Ishikawa (cell line): ENCODE data around the gene SLC29A1.

Source experiments
- CEBPB ChIP-seq: IDR thresholded peaks from 2 replicates; pipeline ENCODE4 v1.6.1; 2012
- CREB1 ChIP-seq: IDR thresholded peaks from 2 replicates; pipeline ENCODE4 v1.6.1; 2012; ENCODE audit warnings: low read depth
- EGR1 ChIP-seq: IDR thresholded peaks from 2 replicates; pipeline ENCODE4 v1.6.1; 2012
- EP300 ChIP-seq: IDR thresholded peaks from 2 replicates; pipeline ENCODE4 v1.6.1; 2012; ENCODE audit warnings: borderline replicate concordance
- FOXM1 ChIP-seq: IDR thresholded peaks from 2 replicates; pipeline ENCODE4 v1.6.1; 2012; ENCODE audit warnings: low read depth, borderline replicate concordance
- NFIC ChIP-seq: IDR thresholded peaks from 2 replicates; pipeline ENCODE4 v1.6.1; 2012
- RAD21 ChIP-seq: IDR thresholded peaks from 2 replicates; pipeline ENCODE4 v1.6.1; 2012; ENCODE audit warnings: low read depth
- TAF1 ChIP-seq: IDR thresholded peaks from 2 replicates; pipeline ENCODE4 v1.6.1; 2012; ENCODE audit warnings: low read depth, mild to moderate bottlenecking
- TCF12 ChIP-seq: IDR thresholded peaks from 2 replicates; pipeline ENCODE4 v1.6.1; 2012; ENCODE audit warnings: low read depth
- TEAD4 ChIP-seq: IDR thresholded peaks from 2 replicates; pipeline ENCODE4 v1.6.1; 2012
- YY1 ChIP-seq: IDR thresholded peaks from 2 replicates; pipeline ENCODE4 v1.6.1; 2012; ENCODE audit warnings: low read depth
- ZBTB7A ChIP-seq: IDR thresholded peaks from 2 replicates; pipeline ENCODE4 v1.6.1; 2012; ENCODE audit warnings: low read depth
- TF ChIP-seq, protein P1 (sequence below): IDR thresholded peaks from 2 replicates; pipeline ENCODE4 v1.6.1; 2012; ENCODE audit warnings: low read depth, mild to moderate bottlenecking
- TF ChIP-seq, protein P2 (sequence below): IDR thresholded peaks from 2 replicates; pipeline ENCODE4 v1.6.1; 2012
- TF ChIP-seq, protein P3 (sequence below): IDR thresholded peaks from 2 replicates; pipeline ENCODE4 v1.6.1; 2012

SLC29A1 gene

DNA sequence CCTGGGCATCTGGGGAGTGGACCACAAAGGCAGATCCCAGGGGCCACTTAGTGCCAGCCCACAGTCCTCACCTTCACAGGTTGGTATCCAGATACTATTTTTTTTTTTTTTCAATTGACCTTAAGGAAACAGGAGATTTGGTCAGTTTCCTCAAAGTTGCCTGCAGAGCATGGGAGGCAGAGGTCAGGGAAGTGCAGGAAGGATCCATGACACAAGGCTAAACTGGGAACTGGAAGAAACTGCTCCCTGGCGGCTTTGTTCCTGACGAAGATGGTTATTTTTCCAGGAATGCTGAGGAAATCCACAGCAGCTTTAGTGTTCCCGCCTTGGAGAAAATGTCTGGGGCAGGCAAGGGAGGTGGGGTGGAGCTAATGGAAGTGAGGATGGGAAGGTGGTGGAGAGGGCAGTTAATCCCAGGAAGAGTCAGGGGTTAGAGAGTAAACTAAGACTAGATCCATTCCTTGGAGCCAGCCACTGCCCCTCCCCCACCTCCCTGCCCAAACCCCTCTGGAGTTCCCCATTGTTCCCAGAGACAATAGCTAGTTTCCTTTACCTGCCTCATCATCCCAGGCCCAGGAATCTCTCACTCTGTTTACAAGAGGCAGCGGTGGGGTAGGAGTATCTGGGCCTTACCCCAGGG, 20.9 kb upstream of the SLC29A1 start:
- TF ChIP-seq TCF12: no peak

DNA sequence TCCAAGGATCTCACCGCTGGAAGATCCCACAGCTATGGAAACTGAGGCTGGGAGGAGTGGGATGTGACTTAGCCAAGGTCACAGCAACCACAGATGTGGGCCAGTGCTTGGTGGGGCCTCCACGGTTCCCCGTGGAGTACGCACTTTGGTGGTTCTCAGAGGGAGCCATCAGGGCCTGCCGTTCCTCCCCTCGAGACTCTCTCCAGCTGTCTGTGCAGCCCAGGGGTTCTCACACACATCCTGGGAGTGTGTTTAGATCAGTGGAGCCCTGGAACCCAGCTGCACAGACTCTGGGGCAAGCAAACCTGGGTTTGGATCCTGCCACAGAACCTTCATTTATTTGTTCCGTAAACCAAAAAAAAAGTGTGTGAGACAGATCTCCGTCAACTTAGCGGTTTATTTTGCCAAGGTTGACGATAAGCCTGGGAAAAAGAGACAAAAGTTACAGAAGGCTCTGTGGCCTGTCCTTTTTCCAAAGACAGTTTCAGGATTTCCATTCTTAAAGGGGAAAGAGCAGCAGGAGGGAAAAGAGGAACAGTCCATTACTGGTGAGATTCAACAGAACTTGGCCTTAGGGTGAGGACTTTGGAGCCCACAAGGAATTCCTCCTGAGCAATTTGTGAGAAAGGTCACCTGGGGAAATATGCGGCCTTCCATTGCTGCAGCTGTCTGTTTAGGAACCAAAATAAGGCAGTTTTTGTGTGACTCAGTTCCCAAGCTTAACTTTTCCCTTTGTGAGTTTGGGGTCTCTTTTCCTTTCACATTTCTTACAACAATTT, 20.2 kb upstream of the SLC29A1 start:
- TF ChIP-seq TEAD4 (no peak), TAF1 (no peak), FOXM1 (no peak), YY1 (no peak)
- TF ChIP-seq, protein P1, sequence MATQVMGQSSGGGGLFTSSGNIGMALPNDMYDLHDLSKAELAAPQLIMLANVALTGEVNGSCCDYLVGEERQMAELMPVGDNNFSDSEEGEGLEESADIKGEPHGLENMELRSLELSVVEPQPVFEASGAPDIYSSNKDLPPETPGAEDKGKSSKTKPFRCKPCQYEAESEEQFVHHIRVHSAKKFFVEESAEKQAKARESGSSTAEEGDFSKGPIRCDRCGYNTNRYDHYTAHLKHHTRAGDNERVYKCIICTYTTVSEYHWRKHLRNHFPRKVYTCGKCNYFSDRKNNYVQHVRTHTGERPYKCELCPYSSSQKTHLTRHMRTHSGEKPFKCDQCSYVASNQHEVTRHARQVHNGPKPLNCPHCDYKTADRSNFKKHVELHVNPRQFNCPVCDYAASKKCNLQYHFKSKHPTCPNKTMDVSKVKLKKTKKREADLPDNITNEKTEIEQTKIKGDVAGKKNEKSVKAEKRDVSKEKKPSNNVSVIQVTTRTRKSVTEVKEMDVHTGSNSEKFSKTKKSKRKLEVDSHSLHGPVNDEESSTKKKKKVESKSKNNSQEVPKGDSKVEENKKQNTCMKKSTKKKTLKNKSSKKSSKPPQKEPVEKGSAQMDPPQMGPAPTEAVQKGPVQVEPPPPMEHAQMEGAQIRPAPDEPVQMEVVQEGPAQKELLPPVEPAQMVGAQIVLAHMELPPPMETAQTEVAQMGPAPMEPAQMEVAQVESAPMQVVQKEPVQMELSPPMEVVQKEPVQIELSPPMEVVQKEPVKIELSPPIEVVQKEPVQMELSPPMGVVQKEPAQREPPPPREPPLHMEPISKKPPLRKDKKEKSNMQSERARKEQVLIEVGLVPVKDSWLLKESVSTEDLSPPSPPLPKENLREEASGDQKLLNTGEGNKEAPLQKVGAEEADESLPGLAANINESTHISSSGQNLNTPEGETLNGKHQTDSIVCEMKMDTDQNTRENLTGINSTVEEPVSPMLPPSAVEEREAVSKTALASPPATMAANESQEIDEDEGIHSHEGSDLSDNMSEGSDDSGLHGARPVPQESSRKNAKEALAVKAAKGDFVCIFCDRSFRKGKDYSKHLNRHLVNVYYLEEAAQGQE: no peak
- TF ChIP-seq, protein P2, sequence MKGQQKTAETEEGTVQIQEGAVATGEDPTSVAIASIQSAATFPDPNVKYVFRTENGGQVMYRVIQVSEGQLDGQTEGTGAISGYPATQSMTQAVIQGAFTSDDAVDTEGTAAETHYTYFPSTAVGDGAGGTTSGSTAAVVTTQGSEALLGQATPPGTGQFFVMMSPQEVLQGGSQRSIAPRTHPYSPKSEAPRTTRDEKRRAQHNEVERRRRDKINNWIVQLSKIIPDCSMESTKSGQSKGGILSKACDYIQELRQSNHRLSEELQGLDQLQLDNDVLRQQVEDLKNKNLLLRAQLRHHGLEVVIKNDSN: no peak

DNA sequence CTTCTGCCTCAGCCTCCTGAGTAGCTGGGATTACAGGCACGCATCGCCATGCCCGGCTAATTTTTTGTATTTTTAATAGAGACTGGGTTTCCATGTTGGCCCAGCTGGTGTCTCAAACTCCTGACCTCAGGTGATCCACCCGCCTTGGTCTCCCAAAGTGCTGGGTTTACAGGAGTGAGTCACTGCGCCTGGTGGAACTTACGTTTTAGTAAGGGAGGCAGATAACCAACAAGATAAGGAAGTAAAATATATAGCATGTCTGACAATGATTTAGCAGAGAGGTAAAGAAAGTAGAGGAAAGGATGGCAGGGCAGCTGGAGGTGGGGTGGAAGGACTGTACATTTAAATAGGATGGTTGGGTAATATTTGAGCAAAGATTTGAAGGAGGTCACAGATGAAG, 19.4 kb upstream of the SLC29A1 start:
- TF ChIP-seq TCF12 (no peak), CEBPB (no peak), NFIC (no peak), YY1 (no peak), TAF1 (no peak), RAD21 (no peak), CREB1 (no peak), EP300 (no peak), EGR1 (no peak), TEAD4 (no peak), FOXM1 (no peak), ZBTB7A (no peak)
- TF ChIP-seq, protein P1: no peak
- TF ChIP-seq, protein P2: no peak

DNA sequence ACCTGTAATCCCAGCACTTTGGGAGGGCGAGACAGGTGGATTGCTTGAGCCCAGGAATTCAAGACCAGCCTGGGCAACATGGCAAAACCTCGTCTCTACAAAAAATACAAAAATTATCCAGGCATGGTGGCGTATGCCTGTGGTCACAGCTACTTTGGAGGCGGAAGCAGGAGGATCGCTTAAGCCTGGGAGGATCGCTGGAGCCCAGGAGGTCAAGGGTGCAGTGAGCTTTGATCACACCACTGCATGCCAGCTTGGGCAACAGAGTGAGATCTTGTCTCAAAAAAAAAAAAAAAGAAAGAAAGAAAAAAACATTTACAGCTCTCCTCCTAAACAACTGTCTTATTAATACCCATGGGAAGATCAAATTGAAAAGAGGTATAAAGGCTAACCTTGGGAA, 15.4 kb upstream of the SLC29A1 start:
- TF ChIP-seq, protein P1: no peak
- TF ChIP-seq NFIC: no peak
- no peak for TF ChIP-seq TCF12
- TF ChIP-seq, protein P2: no peak
- TF ChIP-seq RAD21: no peak
- TF ChIP-seq TEAD4: no peak
- no peak for TF ChIP-seq ZBTB7A
- TF ChIP-seq, protein P3, sequence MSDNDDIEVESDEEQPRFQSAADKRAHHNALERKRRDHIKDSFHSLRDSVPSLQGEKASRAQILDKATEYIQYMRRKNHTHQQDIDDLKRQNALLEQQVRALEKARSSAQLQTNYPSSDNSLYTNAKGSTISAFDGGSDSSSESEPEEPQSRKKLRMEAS: no peak
- no peak for TF ChIP-seq CREB1
- no peak for TF ChIP-seq FOXM1
- TF ChIP-seq TAF1: no peak
- no peak for TF ChIP-seq CEBPB
- TF ChIP-seq EGR1: no peak

DNA sequence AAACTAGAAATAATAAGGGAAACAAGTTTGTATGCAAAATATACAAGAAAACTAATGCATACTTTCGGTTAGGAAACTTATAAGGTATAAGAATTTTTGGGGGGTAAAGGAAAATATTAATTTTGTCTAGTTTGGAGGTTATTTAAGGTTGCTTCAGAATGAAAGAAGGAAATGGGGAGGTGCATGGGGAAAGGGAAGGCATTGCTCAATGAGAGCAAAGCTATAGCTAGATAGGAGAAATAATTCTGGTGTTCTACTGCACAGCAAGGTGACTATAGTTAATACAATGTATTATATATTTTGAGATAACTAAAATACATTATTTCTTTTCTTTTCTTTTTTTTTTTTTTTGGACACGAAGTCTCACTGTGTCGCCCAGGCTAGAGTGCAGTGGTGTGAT, 12.1 kb upstream of the SLC29A1 start:
- TF ChIP-seq FOXM1 (no peak), TCF12 (no peak), YY1 (no peak), CEBPB (no peak), EGR1 (no peak), NFIC (no peak), RAD21 (no peak), TEAD4 (no peak), EP300 (no peak), TAF1 (no peak), CREB1 (no peak), ZBTB7A (no peak)
- TF ChIP-seq, protein P3: no peak
